T-helper 9 cell (primary cell): Measurements from ENCODE around the gene USP36.
"Not testable (repeated sequence)": the region's sequence is repeated elsewhere in the genome, so short reads cannot be mapped to it uniquely, and the experiment has no call there.

Experiments used
- DNase-seq: peaks from one replicate; pipeline ENCODE4 v3.0.0-alpha.2; 2020

Gene USP36

DNA sequence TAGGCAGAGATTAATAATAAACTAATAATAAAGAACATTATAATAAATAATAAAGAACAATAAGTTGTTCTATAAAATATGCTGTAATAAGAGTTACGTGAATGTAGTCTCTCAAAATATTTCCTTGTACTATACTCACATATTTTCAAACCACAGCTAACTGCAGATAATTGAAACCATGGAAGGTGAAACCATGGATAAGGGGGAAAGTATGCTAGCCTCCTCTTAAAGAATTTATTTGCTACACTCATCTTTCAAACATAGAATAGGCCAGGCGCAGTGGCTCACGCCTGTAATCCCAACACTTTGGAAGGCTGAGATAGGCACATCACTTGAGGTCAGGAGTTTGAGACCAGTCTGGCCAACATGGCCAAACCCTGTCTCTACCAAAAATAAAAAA lies 77.1 kb downstream of the USP36 start:
- DNase-seq, result no peak

GRCh38 chr17:78761789-78762406 lies 78.7 kb downstream of the USP36 start:
- no peak for DNase-seq

DNA sequence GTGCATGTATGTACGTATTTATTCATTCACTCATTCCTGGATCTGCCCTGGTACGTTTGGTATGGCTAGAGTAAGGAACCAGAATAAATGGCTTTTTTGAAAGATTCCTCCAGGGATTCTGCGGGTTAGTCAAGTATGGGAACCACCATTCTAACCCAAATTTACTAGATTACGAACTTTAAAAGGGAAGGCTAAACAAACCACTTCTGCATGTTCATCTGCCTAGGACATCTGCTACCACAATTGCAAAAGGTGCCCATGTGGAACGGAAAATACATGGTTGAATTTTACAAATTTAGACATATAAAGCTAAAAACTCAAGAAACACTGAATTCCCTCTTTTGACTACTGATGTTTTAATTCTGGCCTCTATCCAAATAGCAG lies 80.7 kb downstream of the USP36 start:
- DNase-seq, result no peak

GRCh38 chr17:78759203-78759968 lies 81.2 kb downstream of the USP36 start:
- peak; percentile 70 for DNase-seq

GRCh38 chr17:78753316-78754250 lies 87.0 kb downstream of the USP36 start:
- DNase-seq, result no peak

GRCh38 chr17:78751447-78752161 lies 89.0 kb downstream of the USP36 start:
- no peak for DNase-seq

DNA sequence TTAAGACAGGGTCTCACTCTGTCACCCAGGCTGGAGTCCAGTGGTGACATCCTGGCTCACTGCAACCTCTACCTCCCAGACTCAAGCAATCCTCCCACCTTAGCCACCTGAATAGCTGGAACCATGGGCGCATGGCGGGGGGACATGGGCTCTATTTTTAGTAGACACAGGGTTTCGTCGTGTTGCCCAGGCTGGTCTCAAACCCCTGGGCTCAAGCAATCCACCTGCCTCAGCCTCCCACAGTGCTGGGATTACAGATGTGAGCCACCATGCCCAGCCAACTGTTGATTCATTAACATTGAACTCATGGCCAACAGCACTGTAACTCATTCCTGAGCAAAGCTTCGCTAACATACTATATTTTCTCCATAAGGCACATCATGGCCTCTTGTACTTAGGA lies 89.6 kb downstream of the USP36 start:
- DNase-seq, result not testable (repeated sequence)

DNA sequence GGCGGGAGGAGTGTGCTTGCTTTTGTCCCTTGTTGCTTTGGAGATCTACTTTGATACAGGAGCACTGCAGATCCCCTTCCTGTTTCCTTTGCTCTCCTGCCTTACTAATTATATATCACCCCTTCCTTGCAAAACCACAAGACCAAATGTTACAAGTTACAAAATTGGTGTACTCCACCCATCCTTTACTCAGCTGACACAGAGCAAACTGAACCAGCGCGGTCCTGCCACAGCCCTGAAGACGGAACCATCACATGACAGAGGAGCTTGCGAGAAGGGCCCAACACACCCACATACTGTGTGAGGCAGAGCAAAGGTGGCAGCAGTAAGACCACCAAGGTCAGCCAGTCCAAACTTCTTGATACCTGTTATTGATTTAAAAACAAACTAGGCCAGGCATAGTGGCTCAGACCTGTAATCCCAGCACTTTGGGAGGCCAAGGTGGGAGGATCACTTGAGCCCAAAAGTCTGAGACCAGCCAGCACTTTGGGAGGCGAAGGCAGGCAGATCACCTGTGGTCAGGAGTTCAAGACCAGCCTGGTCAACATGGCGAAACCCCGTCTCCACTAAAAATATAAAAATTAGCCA lies 91.8 kb downstream of the USP36 start:
- DNase-seq, result peak; percentile 64

GRCh38 chr17:78748048-78748729 lies 92.4 kb downstream of the USP36 start:
- DNase-seq, result no peak

- DNase-seq, result no peak
These were observed 93.1 kb downstream of the USP36 start for GRCh38 chr17:78747488-78747887.

DNA sequence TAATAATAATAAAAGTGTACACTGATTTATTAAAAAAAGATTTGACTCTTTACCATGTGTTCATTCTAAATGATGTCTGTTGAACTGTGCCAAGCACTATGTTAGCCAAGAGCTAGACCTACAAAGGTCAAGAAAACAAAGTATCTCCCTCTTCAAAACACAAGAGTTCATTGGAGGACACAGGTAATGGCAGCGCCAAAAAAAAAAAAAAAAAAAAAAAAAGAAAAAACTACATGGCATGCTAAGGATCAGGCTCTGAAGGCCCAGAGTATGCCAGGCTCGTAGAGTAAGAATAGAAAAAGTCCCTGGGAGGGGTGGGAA lies 93.7 kb downstream of the USP36 start:
- no peak for DNase-seq

DNA sequence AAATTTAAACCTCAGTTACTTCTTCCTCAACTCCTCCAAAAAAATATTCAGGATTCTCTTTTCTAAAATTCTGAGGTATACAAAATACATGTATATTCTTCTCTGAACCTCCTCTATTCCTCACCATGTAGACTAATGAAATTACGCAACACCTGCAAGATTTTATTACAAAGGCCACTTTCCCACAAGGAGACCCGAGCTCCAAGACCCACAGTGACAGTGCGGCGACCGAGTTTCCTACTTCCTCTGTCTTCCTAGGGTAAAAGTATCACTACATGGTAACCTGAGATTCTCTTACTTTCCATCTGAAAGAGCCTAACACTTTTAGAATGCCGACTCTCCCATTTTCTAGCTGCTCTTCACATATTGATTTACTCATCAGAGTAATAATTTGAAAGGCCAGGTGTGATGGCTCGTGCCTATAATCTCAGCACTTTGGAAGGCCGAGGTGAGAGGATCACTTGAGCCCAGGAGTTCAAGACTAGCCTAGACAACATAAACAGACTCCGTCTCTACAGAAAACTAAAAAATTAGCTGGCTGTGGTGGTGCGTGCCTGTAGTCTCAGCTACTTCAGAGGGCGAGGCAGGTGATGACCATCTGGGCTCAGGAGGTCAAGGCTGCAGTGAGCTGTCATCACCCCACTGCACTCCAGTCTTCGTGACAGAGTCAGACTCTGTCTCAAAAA lies 94.2 kb downstream of the USP36 start:
- no peak for DNase-seq
